Fibroblast of skin of abdomen (primary cell): ENCODE measurements around the gene LSP1.

Experiments
- DNase-seq: peaks from one replicate; pipeline ENCODE4 v3.0.0-alpha.2; 2013

The LSP1 gene

DNA sequence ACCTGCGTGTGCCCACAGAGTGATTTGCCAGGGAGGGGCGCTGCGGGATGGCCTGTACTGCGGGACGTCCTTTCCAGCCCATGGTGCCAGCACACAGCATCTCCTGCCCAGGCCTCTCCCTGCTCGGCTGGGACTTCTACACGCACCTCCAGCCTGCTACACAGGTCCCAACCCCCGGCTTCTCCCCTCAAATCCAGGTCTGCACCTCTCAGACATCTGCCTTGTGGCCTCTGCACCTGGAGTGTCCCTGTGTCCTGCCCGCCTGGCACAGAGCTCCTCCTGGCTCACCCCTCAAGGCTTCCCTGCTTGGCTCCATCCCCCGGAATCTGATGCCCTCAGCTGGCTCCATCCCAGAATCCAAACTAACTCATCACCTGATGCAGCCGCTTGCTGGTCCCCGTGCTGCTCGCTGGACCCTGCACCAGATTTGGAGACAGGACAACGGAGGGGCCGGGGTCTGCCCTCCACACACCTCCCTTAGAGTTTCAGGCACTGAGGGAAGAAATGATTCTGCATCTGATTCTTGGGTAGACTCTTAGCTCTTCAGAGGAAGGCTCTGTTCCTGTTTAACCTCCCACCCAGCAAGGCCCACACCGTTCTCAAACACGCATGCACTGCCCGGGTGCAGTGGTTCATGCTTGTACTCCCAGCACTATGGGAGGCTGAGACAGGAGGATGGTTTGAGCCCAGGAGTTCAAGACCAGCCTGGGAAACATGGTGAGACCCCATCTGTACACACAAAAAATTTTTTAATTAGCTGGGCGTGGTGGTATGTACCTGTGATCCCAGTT lies 4.0 kb upstream of the LSP1 start:
- DNase-seq: no peak

GRCh38 chr11:1851468-1852180 lies 1.3 kb upstream of the LSP1 start:
- no peak for DNase-seq

DNA sequence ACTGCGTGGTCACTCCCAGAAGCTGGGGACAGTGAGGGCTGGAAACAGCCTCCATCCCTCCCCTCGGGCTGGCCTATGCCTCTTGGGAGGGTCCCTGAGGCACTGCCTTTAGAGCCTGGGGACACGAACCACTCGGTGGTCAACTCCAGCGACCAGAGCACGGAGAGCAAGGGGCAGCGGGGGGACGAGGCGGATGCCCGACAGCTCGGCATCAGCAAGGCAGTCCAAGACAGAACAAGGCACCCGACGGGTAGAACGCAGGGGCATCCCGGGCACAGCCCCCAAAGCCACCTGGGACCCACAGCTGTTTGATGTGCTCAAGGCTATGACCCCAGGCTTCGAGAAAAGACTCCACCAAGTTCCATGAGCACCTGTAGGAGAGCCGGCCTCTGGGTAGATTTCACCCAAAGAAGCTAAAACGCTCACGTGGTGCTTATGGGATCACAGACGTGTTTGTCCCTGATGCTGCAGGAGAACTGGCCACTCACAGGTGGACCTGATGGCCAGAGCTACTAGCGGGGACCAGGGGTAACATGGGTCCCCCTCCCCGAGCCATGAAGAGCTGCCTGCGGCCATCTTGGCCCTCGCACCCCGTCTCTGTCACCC lies 510 bp upstream of the LSP1 start:
- DNase-seq: no peak

GRCh38 chr11:1853376-1854131 lies 670 bp downstream of the LSP1 start:
- no peak for DNase-seq

DNA sequence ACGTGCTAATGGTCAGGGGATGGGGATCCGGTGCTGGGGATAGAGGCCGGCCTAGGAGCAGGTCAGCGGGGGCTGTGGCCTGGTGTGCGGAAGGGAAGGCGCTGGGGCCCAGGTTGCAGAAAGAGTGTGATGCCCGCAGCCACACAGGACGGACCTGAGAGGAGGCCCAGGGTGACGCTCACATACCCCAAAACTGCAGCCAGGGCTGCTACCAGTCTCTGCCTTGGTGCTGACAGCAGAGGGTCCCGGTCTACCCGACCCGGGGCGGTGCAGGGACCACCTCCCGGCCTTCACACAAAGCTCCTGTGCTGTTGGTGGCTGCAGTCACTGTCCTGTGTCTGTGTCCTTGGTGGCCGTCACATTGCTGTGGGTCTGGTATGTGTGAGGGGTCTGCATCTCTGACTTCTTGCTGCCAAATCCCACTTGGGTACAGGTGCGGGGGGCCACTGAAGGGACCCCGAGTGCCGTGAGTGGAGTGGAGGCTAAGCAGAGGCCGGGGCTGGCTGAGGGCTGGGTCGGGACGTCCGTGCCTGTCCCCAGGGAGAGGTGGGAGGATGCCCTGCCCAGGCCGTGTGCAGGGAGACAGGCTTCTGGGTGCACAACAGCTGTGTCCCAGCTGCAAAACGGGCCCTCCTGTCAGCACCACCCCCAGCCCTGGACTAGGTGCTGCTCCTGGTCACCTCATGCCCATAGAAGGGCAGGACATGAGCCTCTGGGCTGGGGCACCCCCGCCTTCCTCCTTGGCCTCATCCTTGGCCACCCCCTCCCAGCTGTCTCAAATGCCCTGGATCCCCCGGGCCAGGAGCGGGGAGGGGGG lies 1.5 kb downstream of the LSP1 start:
- DNase-seq: no peak

- no peak for DNase-seq
Observed at GRCh38 chr11:1854949-1855885, 2.3 kb downstream of the LSP1 start.

DNA sequence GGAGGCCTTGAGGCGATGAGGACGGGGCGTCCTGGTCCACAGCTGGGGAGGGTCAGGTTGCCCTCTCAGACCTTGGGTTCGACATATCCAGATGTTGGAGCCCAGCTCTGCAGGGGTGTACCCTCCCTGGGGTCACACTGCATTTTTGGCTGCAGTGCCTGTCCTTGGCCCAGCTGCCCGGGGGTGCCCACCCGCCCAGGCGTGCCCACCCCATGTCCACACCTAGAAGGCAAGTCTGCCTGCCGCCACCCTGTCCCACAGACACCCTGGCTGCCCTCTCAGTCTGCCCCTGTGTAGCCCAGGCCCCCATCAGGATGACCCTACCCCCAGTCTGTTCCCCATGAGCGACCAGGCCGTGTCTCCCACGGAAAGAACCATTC lies 3.0 kb downstream of the LSP1 start:
- DNase-seq: no peak

DNA sequence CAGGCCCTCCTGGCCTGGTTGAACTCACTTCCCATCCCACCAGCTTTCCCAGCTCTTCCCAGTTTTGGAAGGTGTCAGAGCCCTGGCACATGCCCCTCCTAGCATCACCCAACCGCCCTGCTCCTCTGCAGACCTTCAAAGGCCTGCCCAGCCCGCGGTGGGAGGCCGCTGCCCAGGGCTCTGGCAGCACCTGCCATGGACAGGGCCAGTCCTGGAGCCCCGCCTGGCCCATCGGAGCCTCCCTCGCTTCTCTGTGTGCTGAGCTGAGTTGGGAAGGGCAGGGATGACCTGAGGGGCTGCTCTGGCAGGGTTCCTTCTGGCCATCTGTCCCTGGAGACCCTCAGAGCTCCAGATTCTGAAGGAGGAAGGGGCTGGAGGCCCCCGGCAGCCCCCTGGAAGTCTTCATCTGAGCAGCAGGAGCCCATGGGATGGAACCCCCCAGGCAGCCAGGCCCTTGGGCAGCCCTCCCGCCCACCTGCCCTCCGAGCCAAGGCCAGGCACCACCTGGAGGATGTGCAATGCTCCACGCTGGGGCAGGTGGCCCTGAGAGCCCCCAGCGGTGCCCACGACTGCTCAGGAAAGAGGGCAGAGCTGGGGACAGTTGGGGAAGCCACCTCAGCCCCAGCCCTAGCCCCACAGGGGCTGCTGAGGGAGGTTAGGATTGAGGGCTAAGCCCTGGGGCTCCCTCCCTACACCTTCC lies 3.6 kb downstream of the LSP1 start:
- no peak for DNase-seq

GRCh38 chr11:1857064-1857463 lies 4.2 kb downstream of the LSP1 start:
- DNase-seq: no peak

- no peak for DNase-seq
Observed at GRCh38 chr11:1858154-1858553, 5.3 kb downstream of the LSP1 start.

DNA sequence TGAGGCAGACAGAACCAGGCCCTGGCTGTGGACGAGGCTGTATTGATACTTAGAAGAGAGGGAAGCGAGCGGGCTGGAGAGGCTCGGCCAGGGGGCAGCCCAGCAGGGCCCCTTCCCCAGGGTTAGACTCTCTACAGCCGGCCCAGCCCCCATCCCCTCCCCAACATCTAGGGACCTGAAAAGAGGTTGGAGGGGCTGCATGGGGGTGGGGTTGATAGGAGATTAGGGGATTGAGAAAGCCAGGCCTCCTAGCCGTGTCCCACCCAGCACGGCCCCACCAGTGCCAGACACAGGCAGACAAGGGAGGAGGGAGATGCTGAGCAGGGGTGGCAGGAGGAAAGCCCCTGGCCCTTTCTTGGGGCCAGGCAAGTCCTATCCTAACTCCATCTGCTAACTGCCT lies 5.7 kb downstream of the LSP1 start:
- no peak for DNase-seq

DNA sequence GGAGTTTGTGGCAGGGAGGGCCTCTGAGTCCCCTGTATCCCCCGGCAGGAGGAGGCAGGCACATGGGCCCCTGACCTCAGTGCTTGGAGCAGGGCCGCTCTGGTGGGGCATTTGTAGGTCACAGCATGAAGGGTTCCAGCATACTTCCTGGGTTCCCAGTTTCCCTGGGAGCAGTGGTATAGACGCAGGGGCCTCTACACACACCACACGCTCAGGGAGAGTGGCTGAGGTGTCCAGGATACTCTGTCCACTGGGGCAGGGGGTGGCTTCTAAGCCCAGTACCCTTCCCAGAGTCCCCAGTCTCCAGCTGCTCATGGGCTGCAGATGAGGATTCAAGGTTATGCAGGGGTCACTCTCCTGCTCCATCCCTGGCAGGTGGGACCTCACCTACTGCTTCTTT lies 6.1 kb downstream of the LSP1 start:
- DNase-seq: no peak

- no peak for DNase-seq
Observed at GRCh38 chr11:1860108-1860507, 7.2 kb downstream of the LSP1 start.

DNA sequence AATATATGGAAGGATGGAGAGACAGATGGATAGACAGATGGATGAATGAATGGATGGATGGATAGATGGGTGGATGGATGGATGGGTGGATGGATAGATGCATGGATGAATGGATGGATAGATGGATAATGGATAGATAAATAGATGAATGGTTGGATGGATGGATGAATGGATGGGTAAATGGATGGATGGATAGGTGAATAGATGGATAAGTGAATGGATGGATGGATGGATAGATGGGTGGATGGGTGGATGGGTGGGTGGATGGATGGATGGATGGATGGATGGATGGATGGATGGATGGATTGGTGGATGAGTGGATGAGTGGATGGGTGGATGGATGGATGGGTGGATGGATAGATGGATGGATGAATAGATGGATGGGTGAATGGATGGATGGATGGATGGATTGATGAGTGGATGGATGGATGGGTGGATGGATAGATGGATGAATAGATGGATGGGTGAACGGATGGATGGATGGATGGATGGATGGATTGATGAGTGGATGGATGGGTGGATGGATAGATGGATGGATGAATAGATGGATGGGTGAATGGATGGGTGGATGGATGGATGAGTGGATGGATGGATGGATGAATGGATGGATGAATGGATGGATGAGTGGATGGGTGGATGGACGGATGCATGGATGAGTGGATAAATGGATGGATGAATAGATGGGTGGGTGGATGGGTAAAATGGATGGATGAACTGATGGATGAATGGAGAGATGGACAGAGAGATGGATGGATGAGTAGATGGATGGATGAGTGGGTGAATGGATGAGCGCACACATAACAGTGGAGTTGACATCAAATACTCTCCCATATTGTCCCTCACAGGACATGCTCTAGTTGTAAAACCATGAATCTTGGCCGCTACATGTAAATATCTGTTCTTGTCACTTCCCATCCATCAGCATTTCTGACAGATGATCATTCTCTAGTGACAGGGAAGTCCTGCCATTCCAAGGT lies 8.8 kb downstream of the LSP1 start:
- DNase-seq: no peak

GRCh38 chr11:1862588-1863351 lies 9.9 kb downstream of the LSP1 start:
- DNase-seq: no peak

- peak; percentile 88 for DNase-seq
Observed at GRCh38 chr11:1863352-1864216, 10.7 kb downstream of the LSP1 start.

GRCh38 chr11:1864231-1864630 lies 11.3 kb downstream of the LSP1 start:
- DNase-seq: no peak
